Caco-2 (cell line): ENCODE measurements around the gene ANAPC2. TPM values are rescaled to one million over a fixed set of nuclear protein-coding genes. Genes with fewer than 3 reads are reported as not detected.

Experiments used
- BruUV-seq: library from RNA; stranded (reverse); fragments of 400-500 nt; replicated peaks from 2 replicates; lab custom pipeline; 2021; lab: Mats Ljungman, UMichigan
- CTCF ChIA-PET: fragments of 300-600 bp; sonication (Branson Sonifier 250); formaldehyde crosslinking; loops from one replicate; lab custom pipeline; 2022; ENCODE audit warnings: antibody characterized with exemption; lab: Charles Lee
- POLR2A ChIA-PET: fragments of 300-600 bp; sonication (Branson Sonifier 250); formaldehyde crosslinking; loops from one replicate; lab custom pipeline; 2022; ENCODE audit warnings: antibody characterized with exemption; lab: Charles Lee
- DNase-seq, 2 experiments: peaks; one replicate each; pipeline versions ENCODE4 v3.0.0 to v3.0.0-alpha.2; 2020 to 2022
- H3K27me3 ChIP-seq: replicated peaks from 2 replicates; pipeline ENCODE4 v1.6.0; 2011; ENCODE audit warnings: low read length; ENCODE audit not compliant: control insufficient read depth, insufficient read depth
- H3K36me3 ChIP-seq: 2 replicates; pipeline ENCODE4 v1.5.1; 2011; ENCODE audit warnings: low read length; ENCODE audit not compliant: control insufficient read depth, insufficient read depth
- H3K4me1 ChIP-seq: fragments of 250-450 bp; sonication (Bioruptor Pico); 2 replicates; pipeline ENCODE4 v1.5.1; 2020; ENCODE audit warnings: mild to moderate bottlenecking
- H3K4me3 ChIP-seq: 2 replicates; pipeline ENCODE4 v1.5.1; 2011; ENCODE audit warnings: low read depth, mild to moderate bottlenecking, control low read depth, low read length
- H3K9me3 ChIP-seq: fragments of 250-450 bp; sonication (Bioruptor Pico); 2 replicates; pipeline ENCODE4 v1.5.1; 2020; ENCODE audit warnings: mild to moderate bottlenecking, moderate library complexity
- H3K27ac Mint-ChIP-seq: one replicate; pipeline ENCODE4 v1.8.0; 2022; ENCODE audit warnings: mixed read lengths; ENCODE audit not compliant: unreplicated experiment
- H3K27me3 Mint-ChIP-seq: one replicate; pipeline ENCODE4 v1.8.0; 2022; ENCODE audit warnings: mixed read lengths; ENCODE audit not compliant: insufficient read depth, unreplicated experiment
- H3K36me3 Mint-ChIP-seq: one replicate; pipeline ENCODE4 v1.8.0; 2022; ENCODE audit warnings: mild to moderate bottlenecking, mixed read lengths; ENCODE audit not compliant: insufficient read depth, unreplicated experiment
- H3K4me1 Mint-ChIP-seq: one replicate; pipeline ENCODE4 v1.8.0; 2022; ENCODE audit warnings: low read depth, mixed read lengths; ENCODE audit not compliant: unreplicated experiment
- H3K4me3 Mint-ChIP-seq: one replicate; pipeline ENCODE4 v1.8.0; 2022; ENCODE audit warnings: mild to moderate bottlenecking, moderate library complexity, mixed read lengths; ENCODE audit not compliant: unreplicated experiment
- H3K9me3 Mint-ChIP-seq: one replicate; pipeline ENCODE4 v1.8.0; 2022; ENCODE audit warnings: mixed read lengths; ENCODE audit not compliant: unreplicated experiment
- intact Hi-C: fragments of 100-400 bp; cut with micrococcal nuclease; formaldehyde crosslinking; loops from one replicate; pipeline ENCODE4 v1.10.0; 2022; ENCODE audit not compliant: unreplicated experiment
- total RNA-seq: library from RNA; stranded (reverse); gene quantifications from 2 replicates; pipeline ENCODE4 v1.2.3, GENCODE V29; 2022
- TF ChIP-seq, protein P1 (sequence below), 2 experiments: fragments of 200-600 bp in 1 of 2; IDR thresholded peaks; 1 replicate in 1 of 2; 2 replicates in 1 of 2; pipeline versions ENCODE4 v1.5.1 to v1.8.0; 2011 to 2022; ENCODE audit warnings: antibody characterized with exemption in 1 of 2, control low read depth in 1 of 2, inconsistent platforms in 1 of 2, low read depth in 1 of 2, low read length in 1 of 2, mild to moderate bottlenecking in 1 of 2, moderate library complexity in 1 of 2; ENCODE audit not compliant: insufficient read depth in 1 of 2, severe bottlenecking in 1 of 2, unreplicated experiment in 1 of 2

The ANAPC2 gene
- total RNA-seq, 1 experiment from 2014 or later: 67.5 TPM

DNA sequence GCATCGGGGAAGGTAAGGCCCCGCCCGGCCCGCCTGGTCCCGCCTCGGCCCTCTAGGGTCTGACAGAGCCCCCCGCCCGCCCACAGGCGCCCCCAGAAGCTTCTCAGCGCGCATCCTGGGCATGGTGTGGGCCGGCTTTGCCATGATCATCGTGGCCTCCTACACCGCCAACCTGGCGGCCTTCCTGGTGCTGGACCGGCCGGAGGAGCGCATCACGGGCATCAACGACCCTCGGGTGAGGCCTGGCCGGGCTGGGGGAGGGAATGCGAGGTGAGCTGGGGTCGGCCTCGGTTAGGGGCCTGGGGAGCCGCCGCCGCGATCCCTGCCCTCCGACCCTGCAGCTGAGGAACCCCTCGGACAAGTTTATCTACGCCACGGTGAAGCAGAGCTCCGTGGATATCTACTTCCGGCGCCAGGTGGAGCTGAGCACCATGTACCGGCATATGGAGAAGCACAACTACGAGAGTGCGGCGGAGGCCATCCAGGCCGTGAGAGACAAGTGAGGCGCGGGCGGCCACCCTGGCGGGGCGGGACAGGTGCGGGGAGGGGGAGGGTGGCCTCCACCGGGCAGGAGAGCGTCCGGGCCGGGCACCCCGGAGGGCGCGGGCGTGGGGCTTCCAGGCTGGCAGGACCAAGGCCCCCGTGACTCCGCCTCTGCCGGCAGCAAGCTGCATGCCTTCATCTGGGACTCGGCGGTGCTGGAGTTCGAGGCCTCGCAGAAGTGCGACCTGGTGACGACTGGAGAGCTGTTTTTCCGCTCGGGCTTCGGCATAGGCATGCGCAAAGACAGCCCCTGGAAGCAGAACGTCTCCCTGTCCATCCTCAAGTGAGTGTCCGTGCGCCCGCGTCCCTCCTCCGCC lies 25.6 kb downstream of the ANAPC2 start:
- Histone ChIP-seq H3K36me3 (no peaks in the 10 kb centered on the region), H3K9me3 (no peaks in the 10 kb centered on the region), H3K4me3 (peak overlapping the region; percentile 46), H3K4me1 (peaks cover 4% of the 10 kb centered on the region; the same call in 1 of the 2 replicates), H3K27me3 (peaks cover 2% of the 10 kb centered on the region)
- H3K27me3 Mint-ChIP-seq: peaks cover 16% of the 10 kb centered on the region
- no peak overlapping the region for H3K27ac Mint-ChIP-seq
- no peaks in the 10 kb centered on the region for H3K9me3 Mint-ChIP-seq
- ChIA-PET POLR2A (interaction anchor here (0.6 to 0.9 kb wide), 2 partner anchors 38 to 372 kb away, joined by 3 to 5 read pairs; partner anchors contain the start of gene TPRN), CTCF (interaction anchor here (0.6 to 1.9 kb wide), 13 partner anchors 14 to 781 kb away, joined by 3 to 11 read pairs (median 4); partner anchors contain the start of genes RNF224, SSNA1 and TUBB4B)
- peaks cover 6% of the 10 kb centered on the region for H3K4me1 Mint-ChIP-seq
- peak; percentile 62 to 66 for DNase-seq
- intact Hi-C loops: loop anchor here (2.0 kb wide), 1 partner anchor 64 kb away; the partner anchor contains the start of gene RNF224
- H3K4me3 Mint-ChIP-seq: peak overlapping the region; percentile 72
- TF ChIP-seq, protein P1, sequence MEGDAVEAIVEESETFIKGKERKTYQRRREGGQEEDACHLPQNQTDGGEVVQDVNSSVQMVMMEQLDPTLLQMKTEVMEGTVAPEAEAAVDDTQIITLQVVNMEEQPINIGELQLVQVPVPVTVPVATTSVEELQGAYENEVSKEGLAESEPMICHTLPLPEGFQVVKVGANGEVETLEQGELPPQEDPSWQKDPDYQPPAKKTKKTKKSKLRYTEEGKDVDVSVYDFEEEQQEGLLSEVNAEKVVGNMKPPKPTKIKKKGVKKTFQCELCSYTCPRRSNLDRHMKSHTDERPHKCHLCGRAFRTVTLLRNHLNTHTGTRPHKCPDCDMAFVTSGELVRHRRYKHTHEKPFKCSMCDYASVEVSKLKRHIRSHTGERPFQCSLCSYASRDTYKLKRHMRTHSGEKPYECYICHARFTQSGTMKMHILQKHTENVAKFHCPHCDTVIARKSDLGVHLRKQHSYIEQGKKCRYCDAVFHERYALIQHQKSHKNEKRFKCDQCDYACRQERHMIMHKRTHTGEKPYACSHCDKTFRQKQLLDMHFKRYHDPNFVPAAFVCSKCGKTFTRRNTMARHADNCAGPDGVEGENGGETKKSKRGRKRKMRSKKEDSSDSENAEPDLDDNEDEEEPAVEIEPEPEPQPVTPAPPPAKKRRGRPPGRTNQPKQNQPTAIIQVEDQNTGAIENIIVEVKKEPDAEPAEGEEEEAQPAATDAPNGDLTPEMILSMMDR (IDR thresholded peaks at IDR 0.05; ENCODE audit: insufficient read depth in 1 of 2, low read depth in 1 of 2, low read length in 1 of 2, severe bottlenecking in 1 of 2, unreplicated experiment in 1 of 2): peak in 1 of 2 experiments; percentile 42
- no peaks in the 10 kb centered on the region for H3K36me3 Mint-ChIP-seq
- no TSS peak for BruUV-seq

DNA sequence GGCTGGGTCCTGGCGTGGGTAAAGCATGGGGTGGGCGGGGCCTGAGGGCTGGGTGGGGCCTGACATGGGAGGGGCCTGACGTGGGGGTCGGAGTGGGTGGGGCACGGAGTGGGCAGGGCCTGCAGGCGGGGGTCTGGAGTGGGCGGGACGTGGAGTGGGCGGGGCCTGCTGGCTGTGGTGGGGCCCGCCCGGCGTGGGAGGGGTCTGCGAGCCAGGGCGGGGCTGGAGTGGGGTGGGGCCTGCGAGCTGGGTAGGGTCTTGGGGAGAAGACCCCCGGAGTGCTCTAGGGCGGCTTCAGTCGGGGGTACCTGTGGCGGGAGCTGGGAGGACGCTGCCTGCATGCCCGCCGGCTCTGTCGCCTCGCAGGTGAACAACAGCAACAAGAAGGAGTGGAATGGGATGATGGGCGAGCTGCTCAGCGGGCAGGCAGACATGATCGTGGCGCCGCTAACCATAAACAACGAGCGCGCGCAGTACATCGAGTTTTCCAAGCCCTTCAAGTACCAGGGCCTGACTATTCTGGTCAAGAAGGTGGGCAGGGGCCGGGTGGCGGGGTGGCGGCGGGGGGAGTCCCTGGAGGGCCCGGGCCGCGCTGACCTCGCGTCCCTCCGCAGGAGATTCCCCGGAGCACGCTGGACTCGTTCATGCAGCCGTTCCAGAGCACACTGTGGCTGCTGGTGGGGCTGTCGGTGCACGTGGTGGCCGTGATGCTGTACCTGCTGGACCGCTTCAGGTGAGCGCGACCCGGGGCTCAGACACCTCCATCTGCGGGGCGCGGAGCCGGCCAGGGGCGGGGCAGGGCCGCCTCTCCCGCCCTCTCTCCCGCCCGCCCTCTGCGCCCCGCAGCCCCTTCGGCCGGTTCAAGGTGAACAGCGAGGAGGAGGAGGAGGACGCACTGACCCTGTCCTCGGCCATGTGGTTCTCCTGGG lies 26.5 kb downstream of the ANAPC2 start:
- Histone ChIP-seq H3K27me3 (peaks cover 2% of the 10 kb centered on the region), H3K9me3 (no peaks in the 10 kb centered on the region), H3K4me1 (no peaks in the 10 kb centered on the region), H3K4me3 (peak overlapping the region; percentile 46), H3K36me3 (no peaks in the 10 kb centered on the region)
- Mint-ChIP-seq H3K9me3 (no peaks in the 10 kb centered on the region), H3K36me3 (no peaks in the 10 kb centered on the region), H3K27me3 (peaks cover 16% of the 10 kb centered on the region), H3K4me3 (peak overlapping the region; percentile 72), H3K27ac (no peak overlapping the region), H3K4me1 (peaks cover 6% of the 10 kb centered on the region)
- BruUV-seq: no TSS peak
- ChIA-PET CTCF (interaction anchor here (0.6 to 1.9 kb wide), 9 partner anchors 15 to 781 kb away, joined by 3 to 11 read pairs (median 4); partner anchors contain the start of genes RNF224 and TUBB4B), POLR2A (no interaction called here)
- peak in 1 of 2 experiments; percentile 37 for DNase-seq
- intact Hi-C loops: loop anchor here (2.0 kb wide), 1 partner anchor 65 kb away; the partner anchor contains the start of gene RNF224
- TF ChIP-seq, protein P1 (IDR thresholded peaks at IDR 0.05; ENCODE audit: insufficient read depth in 1 of 2, low read depth in 1 of 2, low read length in 1 of 2, severe bottlenecking in 1 of 2, unreplicated experiment in 1 of 2): no peak
